ENCODE measurements around the gene TAC3.
"Not testable (repeated sequence)": the region's sequence is repeated elsewhere in the genome, so short reads cannot be mapped to it uniquely, and the experiment has no call there.

Gene TAC3

GRCh38 chr12:57018906-57019305, 2.6 kb upstream of the TAC3 start:
- Histone ChIP-seq H3K27ac (ENCODE audit: low read length) (no peak overlapping the region), H3K27me3 (ENCODE audit: control insufficient read depth in 1 of 2, insufficient read depth in 2 of 2, low read length in 2 of 2) (peaks cover 0 to 3% of the 10 kb centered on the region in 2 donors), H3K9ac (ENCODE audit: low read length in 2 of 2) (no peak overlapping the region), H3K4me1 (ENCODE audit: control insufficient read depth, insufficient read depth, low read length) (peaks cover 10% of the 10 kb centered on the region), H3K4me3 (ENCODE audit: low read length in 2 of 2) (no peak overlapping the region), H3K9me3 (ENCODE audit: control insufficient read depth in 2 of 2, low read length in 2 of 2) (no peaks in the 10 kb centered on the region), H3K36me3 (ENCODE audit: control insufficient read depth in 2 of 2, insufficient read depth in 2 of 2, low read length in 2 of 2) (no peaks in the 10 kb centered on the region)

GRCh38 chr12:57018353-57018752, 2.0 kb upstream of the TAC3 start:
- H3K36me3 ChIP-seq (ENCODE audit: control insufficient read depth in 2 of 2, insufficient read depth in 2 of 2, low read length in 2 of 2); H3K9ac ChIP-seq (ENCODE audit: low read length in 2 of 2); H3K27me3 ChIP-seq (ENCODE audit: control insufficient read depth in 1 of 2, insufficient read depth in 2 of 2, low read length in 2 of 2); H3K9me3 ChIP-seq (ENCODE audit: control insufficient read depth in 2 of 2, low read length in 2 of 2); H3K4me3 ChIP-seq (ENCODE audit: low read length in 2 of 2); H3K27ac ChIP-seq (ENCODE audit: low read length); H3K4me1 ChIP-seq (ENCODE audit: control insufficient read depth, insufficient read depth, low read length): not testable (repeated sequence)

- Histone ChIP-seq H3K9ac (ENCODE audit: low read length in 2 of 2) (no peak overlapping the region), H3K4me3 (ENCODE audit: low read length in 2 of 2) (no peak overlapping the region), H3K4me1 (ENCODE audit: control insufficient read depth, insufficient read depth, low read length) (peaks cover 10% of the 10 kb centered on the region), H3K27me3 (ENCODE audit: control insufficient read depth in 1 of 2, insufficient read depth in 2 of 2, low read length in 2 of 2) (peaks cover 0 to 3% of the 10 kb centered on the region in 2 donors), H3K36me3 (ENCODE audit: control insufficient read depth in 2 of 2, insufficient read depth in 2 of 2, low read length in 2 of 2) (no peaks in the 10 kb centered on the region), H3K9me3 (ENCODE audit: control insufficient read depth in 2 of 2, low read length in 2 of 2) (no peaks in the 10 kb centered on the region), H3K27ac (ENCODE audit: low read length) (no peak overlapping the region)
Observed at GRCh38 chr12:57012600-57013465, 3.5 kb downstream of the TAC3 start.

GRCh38 chr12:57011438-57012424, 4.6 kb downstream of the TAC3 start:
- Histone ChIP-seq H3K4me3 (ENCODE audit: low read length in 2 of 2) (no peak overlapping the region), H3K27me3 (ENCODE audit: control insufficient read depth in 1 of 2, insufficient read depth in 2 of 2, low read length in 2 of 2) (peaks cover 0 to 3% of the 10 kb centered on the region in 2 donors), H3K9ac (ENCODE audit: low read length in 2 of 2) (no peak overlapping the region), H3K27ac (ENCODE audit: low read length) (no peak overlapping the region), H3K4me1 (ENCODE audit: control insufficient read depth, insufficient read depth, low read length) (peaks cover 16% of the 10 kb centered on the region), H3K9me3 (ENCODE audit: control insufficient read depth in 2 of 2, low read length in 2 of 2) (no peaks in the 10 kb centered on the region), H3K36me3 (ENCODE audit: control insufficient read depth in 2 of 2, insufficient read depth in 2 of 2, low read length in 2 of 2) (no peaks in the 10 kb centered on the region)

GRCh38 chr12:57010627-57011247, 5.6 kb downstream of the TAC3 start:
- Histone ChIP-seq H3K27ac (ENCODE audit: low read length) (no peak overlapping the region), H3K36me3 (ENCODE audit: control insufficient read depth in 2 of 2, insufficient read depth in 2 of 2, low read length in 2 of 2) (no peaks in the 10 kb centered on the region), H3K9me3 (ENCODE audit: control insufficient read depth in 2 of 2, low read length in 2 of 2) (no peaks in the 10 kb centered on the region), H3K9ac (ENCODE audit: low read length in 2 of 2) (no peak overlapping the region), H3K4me3 (ENCODE audit: low read length in 2 of 2) (no peak overlapping the region), H3K4me1 (ENCODE audit: control insufficient read depth, insufficient read depth, low read length) (peaks cover 20% of the 10 kb centered on the region), H3K27me3 (ENCODE audit: control insufficient read depth in 1 of 2, insufficient read depth in 2 of 2, low read length in 2 of 2) (no peaks in the 10 kb centered on the region)

GRCh38 chr12:57009949-57010626, 6.2 kb downstream of the TAC3 start:
- Histone ChIP-seq H3K4me3 (ENCODE audit: low read length in 2 of 2) (no peak overlapping the region), H3K27me3 (ENCODE audit: control insufficient read depth in 1 of 2, insufficient read depth in 2 of 2, low read length in 2 of 2) (no peaks in the 10 kb centered on the region), H3K9ac (ENCODE audit: low read length in 2 of 2) (no peak overlapping the region), H3K36me3 (ENCODE audit: control insufficient read depth in 2 of 2, insufficient read depth in 2 of 2, low read length in 2 of 2) (no peaks in the 10 kb centered on the region), H3K9me3 (ENCODE audit: control insufficient read depth in 2 of 2, low read length in 2 of 2) (no peaks in the 10 kb centered on the region), H3K4me1 (ENCODE audit: control insufficient read depth, insufficient read depth, low read length) (peaks cover 21% of the 10 kb centered on the region), H3K27ac (ENCODE audit: low read length) (no peak overlapping the region)

- H3K4me1 ChIP-seq (ENCODE audit: control insufficient read depth, insufficient read depth, low read length) = peaks cover 30% of the 10 kb centered on the region
- H3K36me3 ChIP-seq (ENCODE audit: control insufficient read depth in 2 of 2, insufficient read depth in 2 of 2, low read length in 2 of 2) = peaks cover 14% of the 10 kb centered on the region in 2 donors
- no peak overlapping the region for H3K4me3 ChIP-seq (ENCODE audit: low read length in 2 of 2)
- no peaks in the 10 kb centered on the region for H3K9me3 ChIP-seq (ENCODE audit: control insufficient read depth in 2 of 2, low read length in 2 of 2)
- H3K9ac ChIP-seq (ENCODE audit: low read length in 2 of 2) = no peak overlapping the region
- H3K27me3 ChIP-seq (ENCODE audit: control insufficient read depth in 1 of 2, insufficient read depth in 2 of 2, low read length in 2 of 2) = no peaks in the 10 kb centered on the region
- peak overlapping the region; percentile 58 for H3K27ac ChIP-seq (ENCODE audit: low read length)
Observed at GRCh38 chr12:57008178-57008577, 8.2 kb downstream of the TAC3 start.

GRCh38 chr12:57006809-57007475, 9.4 kb downstream of the TAC3 start:
- Histone ChIP-seq H3K4me1 (ENCODE audit: control insufficient read depth, insufficient read depth, low read length) (peaks cover 34% of the 10 kb centered on the region), H3K27me3 (ENCODE audit: control insufficient read depth in 1 of 2, insufficient read depth in 2 of 2, low read length in 2 of 2) (no peaks in the 10 kb centered on the region), H3K27ac (ENCODE audit: low read length) (peak overlapping the region; percentile 24), H3K36me3 (ENCODE audit: control insufficient read depth in 2 of 2, insufficient read depth in 2 of 2, low read length in 2 of 2) (peaks cover 25 to 26% of the 10 kb centered on the region in 2 donors), H3K9me3 (ENCODE audit: control insufficient read depth in 2 of 2, low read length in 2 of 2) (no peaks in the 10 kb centered on the region), H3K4me3 (ENCODE audit: low read length in 2 of 2) (peak overlapping the region; percentile 52 to 61), H3K9ac (ENCODE audit: low read length in 2 of 2) (peak overlapping the region in 1 of 2 donors; percentile 55)

- peaks cover 42% of the 10 kb centered on the region for H3K4me1 ChIP-seq (ENCODE audit: control insufficient read depth, insufficient read depth, low read length)
- peaks cover 28 to 29% of the 10 kb centered on the region in 2 donors for H3K36me3 ChIP-seq (ENCODE audit: control insufficient read depth in 2 of 2, insufficient read depth in 2 of 2, low read length in 2 of 2)
- peak within 1 kb of the TSS; percentile 71 to 83 for H3K4me3 ChIP-seq (ENCODE audit: low read length in 2 of 2)
- H3K27me3 ChIP-seq (ENCODE audit: control insufficient read depth in 1 of 2, insufficient read depth in 2 of 2, low read length in 2 of 2) = no peaks in the 10 kb centered on the region
- H3K9ac ChIP-seq (ENCODE audit: low read length in 2 of 2) = peak within 1 kb of the TSS; percentile 76 to 83
- peak within 1 kb of the TSS; percentile 58 for H3K27ac ChIP-seq (ENCODE audit: low read length)
- H3K9me3 ChIP-seq (ENCODE audit: control insufficient read depth in 2 of 2, low read length in 2 of 2) = no peaks in the 10 kb centered on the region
Observed at GRCh38 chr12:57005980-57006808, 10.1 kb downstream of the TAC3 start, which contains the start of gene ZBTB39. Gene ZBTB39 (minus strand): TSS chr12:57006546. CDS start chr12:57004917, 1,629 bp downstream.

Measured in stomach smooth muscle (tissue), 2 donors.